ENCODE data around the gene EDN1.
"Not testable (repeated sequence)": the region's sequence is repeated elsewhere in the genome, so short reads cannot be mapped to it uniquely, and the experiment has no call there.

EDN1 gene

DNA sequence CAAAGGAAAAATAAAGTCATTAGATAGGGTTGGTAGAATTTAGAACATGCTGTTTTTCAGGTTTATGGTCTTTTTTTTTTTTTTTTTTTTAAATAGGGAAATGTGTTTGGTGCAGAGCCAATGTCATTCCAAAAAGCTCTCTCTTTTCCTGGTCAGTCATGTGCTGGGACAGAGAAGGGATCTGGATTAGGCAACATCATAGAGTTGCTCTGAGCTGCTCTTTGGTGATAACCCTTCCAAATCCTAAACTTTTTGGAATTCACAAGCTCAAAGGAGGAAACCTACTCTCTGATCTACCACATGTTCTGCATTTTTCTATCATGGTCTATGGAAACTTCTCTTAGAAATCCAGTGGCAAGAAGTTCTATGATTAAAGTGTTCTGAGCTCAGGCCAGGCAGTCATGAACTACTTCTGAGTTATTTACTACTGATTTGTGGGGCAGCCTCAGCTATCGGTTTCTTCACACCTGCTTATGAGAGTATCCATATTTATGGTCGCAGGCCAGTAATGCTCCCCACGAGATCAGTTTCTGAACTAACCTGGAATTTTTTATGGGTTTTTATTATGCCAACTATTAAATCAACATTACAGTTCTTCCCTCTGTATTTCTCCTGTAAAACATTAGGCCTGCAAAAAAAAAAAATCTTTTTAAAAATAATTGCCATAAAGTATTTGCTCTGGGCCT is 4.8 kb downstream of the EDN1 start:
- no peak for DNase-seq (ENCODE audit: low read depth in 2 of 2)

DNA sequence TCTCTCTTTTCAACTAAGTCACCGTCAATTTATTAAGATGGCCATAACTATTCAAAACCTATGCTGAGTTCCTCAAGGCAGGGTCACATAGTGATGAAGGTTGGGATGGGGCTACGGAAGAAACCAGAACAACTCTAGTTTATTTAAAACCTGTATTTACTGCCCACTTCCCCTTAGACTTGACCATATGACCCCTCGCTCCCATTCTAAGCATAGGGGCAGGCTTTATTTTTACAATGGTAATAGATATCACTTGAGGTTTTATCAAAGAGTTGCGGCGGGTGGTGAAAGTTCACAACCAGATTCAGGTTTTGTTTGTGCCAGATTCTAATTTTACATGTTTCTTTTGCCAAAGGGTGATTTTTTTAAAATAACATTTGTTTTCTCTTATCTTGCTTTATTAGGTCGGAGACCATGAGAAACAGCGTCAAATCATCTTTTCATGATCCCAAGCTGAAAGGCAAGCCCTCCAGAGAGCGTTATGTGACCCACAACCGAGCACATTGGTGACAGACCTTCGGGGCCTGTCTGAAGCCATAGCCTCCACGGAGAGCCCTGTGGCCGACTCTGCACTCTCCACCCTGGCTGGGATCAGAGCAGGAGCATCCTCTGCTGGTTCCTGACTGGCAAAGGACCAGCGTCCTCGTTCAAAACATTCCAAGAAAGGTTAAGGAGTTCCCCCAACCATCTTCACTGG is 5.5 kb downstream of the EDN1 start:
- DNase-seq (ENCODE audit: low read depth in 2 of 2) = no peak

DNA sequence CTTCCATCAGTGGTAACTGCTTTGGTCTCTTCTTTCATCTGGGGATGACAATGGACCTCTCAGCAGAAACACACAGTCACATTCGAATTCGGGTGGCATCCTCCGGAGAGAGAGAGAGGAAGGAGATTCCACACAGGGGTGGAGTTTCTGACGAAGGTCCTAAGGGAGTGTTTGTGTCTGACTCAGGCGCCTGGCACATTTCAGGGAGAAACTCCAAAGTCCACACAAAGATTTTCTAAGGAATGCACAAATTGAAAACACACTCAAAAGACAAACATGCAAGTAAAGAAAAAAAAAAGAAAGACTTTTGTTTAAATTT is 6.1 kb downstream of the EDN1 start:
- no peak for DNase-seq (ENCODE audit: low read depth in 2 of 2)

DNA sequence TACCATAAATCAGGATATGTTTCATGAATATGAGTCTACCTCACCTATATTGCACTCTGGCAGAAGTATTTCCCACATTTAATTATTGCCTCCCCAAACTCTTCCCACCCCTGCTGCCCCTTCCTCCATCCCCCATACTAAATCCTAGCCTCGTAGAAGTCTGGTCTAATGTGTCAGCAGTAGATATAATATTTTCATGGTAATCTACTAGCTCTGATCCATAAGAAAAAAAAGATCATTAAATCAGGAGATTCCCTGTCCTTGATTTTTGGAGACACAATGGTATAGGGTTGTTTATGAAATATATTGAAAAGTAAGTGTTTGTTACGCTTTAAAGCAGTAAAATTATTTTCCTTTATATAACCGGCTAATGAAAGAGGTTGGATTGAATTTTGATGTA is 6.4 kb downstream of the EDN1 start:
- DNase-seq (ENCODE audit: low read depth in 2 of 2) = no peak

DNA sequence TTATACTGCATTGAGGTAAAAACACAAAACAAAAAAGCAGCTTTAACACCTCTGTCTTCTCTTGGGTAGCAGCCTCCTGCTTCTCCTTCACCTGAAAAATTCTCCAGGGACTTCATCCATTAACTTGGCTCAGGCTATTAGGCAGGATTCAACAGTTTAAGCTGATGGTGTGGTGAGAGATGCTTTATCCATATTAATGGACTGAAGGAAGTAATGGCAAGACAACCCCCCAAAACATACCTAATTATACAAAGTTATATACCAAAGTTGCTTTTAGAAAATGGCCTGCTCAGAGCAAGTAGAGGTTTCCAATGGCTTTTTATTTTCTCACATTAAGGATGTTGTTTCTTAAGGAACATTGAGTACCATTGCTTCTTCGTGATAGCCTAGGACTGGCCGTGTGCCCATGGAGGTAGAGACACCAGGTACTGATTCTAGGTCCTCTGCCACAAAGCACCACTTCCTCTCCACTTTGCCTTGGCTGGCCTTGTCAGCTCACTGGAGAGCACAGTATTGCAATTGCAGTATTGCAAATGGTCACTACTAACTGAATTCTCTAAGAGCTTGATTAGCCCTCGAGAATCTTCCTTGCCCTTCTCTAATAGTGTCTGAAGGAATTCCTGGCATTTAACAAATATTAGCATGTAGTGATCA is 7.3 kb downstream of the EDN1 start:
- DNase-seq (ENCODE audit: low read depth in 2 of 2) = no peak

DNA sequence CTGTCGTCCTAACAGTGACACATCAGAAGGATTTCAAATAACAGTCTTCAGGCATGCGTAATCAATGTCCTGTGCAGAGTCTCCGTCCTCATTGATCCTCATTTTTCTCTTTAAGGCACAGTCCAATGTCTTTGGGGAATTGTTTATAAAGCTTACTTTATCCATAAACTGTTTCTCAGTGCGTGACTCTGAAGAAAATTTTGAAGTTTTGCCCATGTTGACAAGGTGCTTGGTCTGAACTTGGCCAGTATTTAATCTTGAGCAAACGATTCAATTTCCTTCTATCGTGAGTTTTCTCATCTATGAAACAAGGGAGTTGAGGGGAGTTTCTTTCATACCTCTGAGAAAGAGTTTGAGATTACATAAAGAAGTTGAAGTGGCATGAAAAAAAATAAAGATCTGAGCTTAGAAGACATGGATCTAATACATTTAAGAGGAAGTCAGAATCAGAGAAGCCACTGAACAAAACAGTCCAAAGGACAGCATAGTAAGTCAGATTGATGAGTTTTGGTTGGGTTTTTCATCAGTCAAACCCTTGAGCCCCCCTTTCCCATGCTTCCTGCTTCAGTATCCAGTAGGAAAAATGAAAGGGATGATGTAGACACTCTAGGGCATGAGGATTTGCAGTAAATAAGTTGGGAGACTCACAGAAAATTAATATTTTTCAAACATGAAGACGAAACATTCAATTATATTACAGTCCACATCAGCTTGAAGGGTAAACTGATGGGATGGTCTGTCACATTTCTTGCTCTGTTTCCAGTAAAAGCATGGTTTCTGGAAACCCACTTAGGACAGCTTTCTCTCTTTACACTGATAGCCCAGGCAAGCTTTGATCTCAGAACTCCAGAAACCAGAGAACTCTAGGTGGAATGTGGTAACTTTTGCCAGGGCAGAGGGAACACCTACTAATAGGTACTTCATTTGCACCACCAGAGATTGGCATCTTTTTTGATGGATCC is 8.1 kb downstream of the EDN1 start:
- DNase-seq (ENCODE audit: low read depth in 2 of 2) = no peak

DNA sequence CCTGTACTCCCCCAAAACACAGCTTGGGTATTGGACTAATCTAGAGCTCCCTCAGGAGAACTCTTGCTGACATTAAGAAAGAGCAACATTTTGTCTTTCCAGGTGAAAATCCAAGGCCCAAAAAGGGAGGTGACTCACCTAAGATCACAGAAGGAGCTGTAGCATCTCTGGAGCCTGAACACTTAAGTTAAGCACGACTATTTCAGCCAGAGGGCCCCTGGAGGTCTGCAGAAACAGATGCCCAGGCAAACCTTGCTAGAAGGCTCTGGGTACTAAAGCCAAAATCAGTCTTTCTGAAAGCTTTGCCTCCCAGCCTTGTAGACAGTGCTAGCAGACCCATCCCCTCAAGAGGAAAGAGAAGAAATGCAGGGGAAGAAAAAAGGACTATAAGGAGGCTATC is 8.8 kb downstream of the EDN1 start:
- no peak for DNase-seq (ENCODE audit: low read depth in 2 of 2)

DNA sequence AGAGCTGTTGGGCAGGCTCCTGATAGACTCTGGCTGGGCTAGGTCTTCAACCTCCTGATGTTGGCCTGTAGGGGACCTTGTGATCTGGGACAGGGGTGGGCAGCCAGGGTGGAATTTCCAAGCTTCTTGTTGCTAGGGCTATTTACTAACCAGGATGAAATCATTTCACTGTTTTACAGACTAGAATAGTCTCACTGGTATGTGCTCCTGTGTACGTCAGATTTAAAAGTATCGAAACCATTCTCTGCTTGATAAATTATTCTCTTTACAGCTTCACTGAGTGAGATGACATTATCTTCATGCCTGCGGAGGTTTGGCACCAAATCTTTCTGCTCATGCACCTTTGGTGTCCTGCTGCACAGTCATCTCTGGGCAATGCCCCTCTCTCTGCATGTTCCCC is 10.9 kb downstream of the EDN1 start:
- no peak for DNase-seq (ENCODE audit: low read depth in 2 of 2)

DNA sequence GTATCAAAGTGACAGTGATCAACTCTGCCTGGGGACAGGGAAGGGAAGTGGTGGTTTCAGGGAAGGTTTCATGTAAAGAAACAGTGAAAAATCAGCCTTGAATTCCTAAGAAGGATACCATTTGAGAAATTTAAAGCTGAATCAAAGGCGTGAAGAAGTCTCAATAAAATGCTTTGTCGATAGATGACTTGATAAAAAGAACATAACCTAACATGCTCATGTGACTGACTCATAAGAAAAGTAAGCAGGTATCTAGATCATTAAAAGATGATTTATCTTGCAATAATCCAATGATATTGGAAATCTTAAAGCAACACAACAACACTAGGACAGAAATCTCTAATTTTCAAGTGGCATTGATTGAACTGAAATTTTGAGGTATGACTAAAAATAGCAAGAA is 14.3 kb downstream of the EDN1 start:
- no peak for DNase-seq (ENCODE audit: low read depth in 2 of 2)

DNA sequence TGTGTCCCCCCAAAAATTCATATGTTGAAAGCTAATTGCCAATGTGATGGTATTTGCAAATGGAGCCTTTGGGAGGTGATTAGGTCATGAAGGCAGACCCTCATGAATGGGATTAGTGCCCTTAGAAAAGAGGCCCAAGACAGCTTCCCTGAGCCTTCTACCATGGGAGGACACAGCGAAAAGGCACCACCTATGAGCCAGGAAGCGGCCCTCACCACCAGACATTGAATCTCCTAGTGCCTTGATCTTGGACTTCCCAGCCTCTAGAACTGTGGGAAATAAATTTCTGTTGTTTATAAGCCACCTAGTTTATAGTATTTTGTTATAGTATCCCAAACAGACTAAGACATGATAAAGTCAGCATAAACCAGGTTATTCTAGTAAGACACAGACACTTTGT is 18.9 kb downstream of the EDN1 start:
- DNase-seq (ENCODE audit: low read depth in 2 of 2) = no peak

DNA sequence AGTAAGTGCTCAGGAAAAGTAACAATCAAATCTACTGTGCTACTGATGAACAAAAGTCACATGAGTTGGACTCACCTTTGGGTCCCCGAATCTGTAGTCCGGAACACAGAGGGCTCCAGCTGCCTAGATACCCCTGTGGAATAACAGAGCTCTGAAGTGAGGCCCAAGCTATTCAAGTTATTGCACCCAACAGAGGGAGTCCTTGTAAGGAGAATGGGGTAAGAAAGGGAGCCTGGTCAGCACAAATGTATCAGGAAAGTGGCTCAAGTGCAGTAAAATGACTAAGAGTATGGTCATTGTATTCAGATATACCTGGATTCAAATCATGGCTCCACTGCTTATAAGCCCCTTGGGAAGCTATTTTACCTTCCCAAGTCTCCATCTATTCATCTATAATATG is 20.9 kb downstream of the EDN1 start:
- DNase-seq (ENCODE audit: low read depth in 2 of 2) = no peak

DNA sequence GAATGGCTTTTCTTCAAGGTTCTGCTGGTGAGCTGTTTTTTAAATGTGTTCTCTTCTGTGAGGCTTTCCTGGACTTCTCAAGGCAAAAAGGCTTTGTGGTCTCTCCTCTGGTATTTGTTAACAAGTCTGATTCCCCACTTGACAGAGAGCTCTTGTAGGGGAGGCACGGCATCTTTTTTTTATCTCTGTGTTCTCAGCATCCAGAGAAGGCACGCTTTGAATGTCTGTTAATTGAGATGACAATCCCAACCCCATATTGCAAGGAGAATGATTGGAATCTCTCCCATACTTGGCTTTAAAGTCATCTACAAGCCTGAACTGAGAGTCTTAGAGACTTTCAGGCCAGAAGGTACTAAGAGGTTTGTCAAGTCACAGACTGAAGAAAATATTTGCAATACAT is 22.6 kb downstream of the EDN1 start:
- DNase-seq (ENCODE audit: low read depth in 2 of 2) = no peak

DNA sequence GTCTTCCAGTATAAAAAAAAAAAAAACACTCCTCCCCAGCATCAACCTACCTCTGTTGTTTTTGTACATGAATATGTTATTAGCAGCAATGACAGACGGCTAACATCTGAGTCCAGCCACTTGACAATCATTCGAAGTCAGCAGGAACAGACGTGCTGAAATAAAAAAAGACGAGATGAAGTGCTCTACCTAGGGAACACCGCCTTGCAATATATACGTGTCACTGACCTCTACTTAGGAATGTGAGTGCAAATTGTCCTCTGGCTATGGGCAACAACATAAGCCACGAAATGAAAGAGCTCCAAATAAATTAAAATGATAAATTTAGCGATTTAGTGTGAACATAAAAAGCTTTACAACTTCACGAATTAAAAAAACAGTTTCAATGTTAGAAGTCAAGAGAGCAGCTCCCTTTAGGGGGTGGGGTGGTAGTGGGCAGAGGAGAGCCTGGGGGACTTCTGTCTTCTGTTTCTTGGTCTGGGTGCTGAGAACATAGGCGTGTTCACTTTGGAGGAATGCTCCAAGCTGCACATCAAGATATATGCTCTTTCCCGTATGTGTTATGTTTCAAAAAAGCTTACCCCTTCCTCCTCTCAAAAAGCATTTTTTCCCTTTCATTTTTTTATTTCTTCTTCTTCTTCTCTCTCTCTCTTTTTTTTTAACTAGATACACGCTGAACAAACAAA is 23.3 kb downstream of the EDN1 start:
- no peak for DNase-seq (ENCODE audit: low read depth in 2 of 2)

DNA sequence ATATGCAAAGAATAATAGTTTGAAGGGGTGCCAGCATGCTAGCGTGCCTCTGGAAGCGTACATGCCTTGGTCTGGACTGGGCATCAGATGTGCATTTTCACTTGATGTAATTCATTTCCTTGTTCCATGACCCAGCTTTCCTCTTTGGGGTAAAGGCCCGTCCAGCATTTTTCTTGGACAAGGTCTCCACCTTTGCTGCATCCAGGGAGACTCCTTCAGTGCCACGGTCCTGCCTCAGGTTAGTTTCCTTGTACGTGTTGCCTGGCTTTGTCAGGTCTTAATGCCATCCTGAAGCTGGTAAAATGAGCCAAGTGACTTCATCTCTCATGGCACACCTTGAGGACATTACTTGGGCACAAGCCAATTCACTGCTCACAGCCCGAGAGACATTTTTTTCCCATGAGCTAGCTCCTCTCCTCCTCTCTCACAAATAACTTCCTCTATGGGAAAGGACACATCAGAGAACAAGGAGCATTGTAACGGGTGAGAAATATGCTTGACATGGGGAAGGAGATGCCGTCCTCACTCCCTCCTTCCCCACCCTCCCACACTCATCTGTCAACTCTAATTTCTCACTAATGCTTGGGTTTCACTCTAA is 23.9 kb downstream of the EDN1 start:
- DNase-seq (ENCODE audit: low read depth in 2 of 2) = no peak

DNA sequence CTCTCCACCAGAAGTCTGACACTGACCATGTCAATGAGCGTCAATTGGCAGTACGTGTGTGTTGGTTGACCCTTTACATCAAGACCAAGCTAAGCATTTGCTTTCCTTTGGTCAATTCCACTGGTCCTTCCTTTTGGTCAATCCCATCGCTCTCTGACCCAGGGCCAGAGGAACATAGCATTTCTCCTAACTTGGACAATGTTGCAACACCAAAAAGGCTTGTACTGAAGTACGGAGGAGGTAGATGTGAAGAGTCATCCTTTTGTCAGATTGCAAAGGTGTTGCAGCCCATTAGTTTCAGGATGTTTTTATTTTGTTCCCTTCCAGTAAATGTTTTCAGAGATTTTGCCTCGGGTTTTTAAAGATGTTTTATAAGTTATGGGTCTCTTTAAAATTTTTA is 24.6 kb downstream of the EDN1 start:
- DNase-seq (ENCODE audit: low read depth in 2 of 2) = no peak

DNA sequence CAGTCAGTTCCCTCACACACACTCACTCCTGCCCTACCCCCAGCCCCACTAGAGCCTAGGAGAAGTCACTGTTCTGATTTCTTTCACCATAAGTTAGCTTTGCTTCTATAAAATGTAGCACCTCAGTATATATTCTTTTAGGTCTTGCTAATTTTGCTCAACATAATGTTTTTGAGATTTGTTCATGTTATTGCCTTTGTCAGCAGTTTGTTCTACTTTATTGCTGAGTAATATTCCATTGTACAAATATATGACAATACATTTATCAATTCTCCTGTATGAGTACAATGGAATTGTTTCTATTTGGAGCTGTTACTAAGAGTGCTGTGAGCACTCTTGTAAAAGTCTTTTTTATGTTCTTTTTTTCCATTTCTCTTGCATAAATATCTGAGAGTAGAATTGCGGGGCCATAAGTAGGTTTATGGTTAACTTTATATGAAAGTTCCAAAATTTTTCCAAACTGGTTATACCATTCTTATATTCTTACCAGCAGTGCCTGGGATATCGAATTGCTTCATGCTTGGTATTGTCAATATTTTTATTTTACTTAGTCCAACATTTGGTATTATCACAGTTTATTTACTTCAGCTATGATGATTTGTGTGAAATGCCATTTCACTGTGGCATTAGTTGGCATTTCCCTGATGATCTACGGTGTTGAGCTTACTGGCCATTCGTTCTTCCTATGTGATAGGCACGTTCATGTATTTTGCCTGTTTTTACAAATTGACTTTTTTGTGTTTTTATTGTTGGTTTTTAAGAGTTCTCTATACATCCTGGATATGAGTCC is 25.3 kb downstream of the EDN1 start:
- no peak for DNase-seq (ENCODE audit: low read depth in 2 of 2)

DNA sequence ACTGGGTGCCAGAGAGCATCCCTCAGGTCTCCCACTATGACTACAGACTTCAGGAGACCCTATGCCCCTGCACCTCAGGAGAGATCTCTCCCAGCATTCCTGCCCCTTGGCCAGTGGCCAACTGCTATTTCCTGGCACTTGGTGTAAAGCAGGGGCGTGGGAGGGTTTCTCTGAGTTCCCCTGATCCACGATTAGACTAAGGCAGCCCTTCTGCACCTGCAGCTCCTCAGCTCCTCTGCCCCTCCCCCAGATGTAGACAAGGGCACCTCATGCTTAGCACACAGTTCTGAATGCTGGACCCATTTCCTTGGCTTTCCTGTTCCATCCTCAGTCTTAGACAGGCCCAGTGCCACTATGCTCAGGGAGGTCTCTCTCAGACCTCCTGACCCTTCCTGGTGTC is 28.6 kb downstream of the EDN1 start:
- no peak for DNase-seq (ENCODE audit: low read depth in 2 of 2)

DNA sequence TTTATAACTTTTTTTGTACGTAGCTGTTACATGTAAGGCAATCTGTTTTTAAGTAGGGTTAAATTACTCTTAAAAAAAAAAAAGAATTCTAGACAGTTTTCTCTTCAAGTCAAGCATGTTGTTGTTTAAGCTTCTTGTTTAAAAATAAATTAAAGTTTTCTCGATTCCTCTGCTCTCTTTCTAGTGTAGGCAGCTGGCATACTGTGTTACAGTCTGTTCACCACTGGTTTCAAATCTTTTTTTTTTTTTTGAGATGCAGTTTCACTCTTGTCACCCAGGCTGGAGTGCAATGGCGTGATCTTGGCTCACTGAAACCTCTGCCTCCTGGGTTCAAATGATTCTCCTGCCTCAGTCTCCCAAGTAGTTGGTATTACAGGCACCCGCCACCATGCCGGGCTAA is 29.9 kb downstream of the EDN1 start:
- not testable (repeated sequence) for DNase-seq (ENCODE audit: low read depth in 2 of 2)

DNA sequence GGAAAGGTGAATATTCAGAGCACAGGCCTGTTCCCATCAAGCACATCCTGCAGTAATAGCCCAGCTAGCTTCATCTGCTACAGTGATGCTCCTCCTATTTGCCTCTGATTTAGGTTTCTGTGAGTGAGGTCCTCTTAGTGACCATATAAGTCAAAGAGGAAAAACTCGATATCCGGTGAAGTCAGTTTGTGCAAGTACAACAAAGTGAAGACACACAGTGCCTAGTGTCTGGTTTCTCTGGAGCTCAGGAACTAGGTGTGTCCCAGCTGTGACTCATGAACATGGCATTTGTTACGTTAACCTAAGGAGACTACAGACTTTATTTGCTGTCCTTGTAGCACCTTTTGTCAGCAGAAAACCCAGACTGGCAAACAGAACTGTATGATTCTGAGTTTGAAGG is 33.9 kb downstream of the EDN1 start:
- no peak for DNase-seq (ENCODE audit: low read depth in 2 of 2)

DNA sequence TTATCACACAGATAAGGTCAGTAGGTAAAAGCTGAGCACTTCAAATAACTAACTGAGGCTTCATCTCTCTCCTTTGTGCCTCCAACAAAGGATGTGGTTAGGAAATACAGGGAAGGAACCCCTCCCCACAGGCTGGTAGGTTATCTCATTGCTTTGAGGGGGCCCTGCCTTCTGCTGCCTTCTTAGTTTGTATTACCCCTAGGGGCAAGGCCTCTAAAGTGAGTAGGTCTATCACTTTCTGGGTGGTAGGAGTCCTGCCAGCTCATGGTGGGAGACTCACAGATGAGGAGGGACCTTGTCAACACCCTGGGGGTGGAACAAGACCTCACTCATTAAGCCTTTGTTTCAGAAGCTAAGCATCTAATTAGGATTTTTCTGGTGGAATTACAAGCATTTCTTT is 34.6 kb downstream of the EDN1 start:
- no peak for DNase-seq (ENCODE audit: low read depth in 2 of 2)

DNA sequence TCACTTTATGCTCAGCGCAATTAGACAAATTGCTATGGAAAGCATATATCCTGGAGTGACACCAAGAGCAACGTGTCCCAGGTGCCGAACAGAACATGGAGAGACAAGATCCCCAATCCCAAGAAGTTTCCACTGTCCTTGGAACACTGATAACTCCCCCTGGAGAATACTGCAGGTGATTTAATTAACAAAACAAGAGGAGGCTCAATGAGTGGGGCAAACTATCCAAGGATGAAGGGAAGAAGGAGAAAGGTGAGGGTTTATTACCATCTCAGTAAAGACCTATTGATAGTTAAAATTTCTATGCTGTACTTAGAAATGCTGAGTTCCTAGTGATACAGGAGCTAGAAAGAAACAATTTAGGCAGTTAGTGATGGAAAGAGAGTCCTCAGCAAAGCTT is 35.7 kb downstream of the EDN1 start:
- DNase-seq (ENCODE audit: low read depth in 2 of 2) = no peak
